GM19438 (cell line): ENCODE data around the gene ODAD4.

Experiments
- ATAC-seq: cut with Tn5 transposase; IDR thresholded peaks from one replicate; pipeline ENCODE4 v1.9.1; 2021; ENCODE audit warnings: low read depth; ENCODE audit not compliant: unreplicated experiment

Gene ODAD4, protein sequence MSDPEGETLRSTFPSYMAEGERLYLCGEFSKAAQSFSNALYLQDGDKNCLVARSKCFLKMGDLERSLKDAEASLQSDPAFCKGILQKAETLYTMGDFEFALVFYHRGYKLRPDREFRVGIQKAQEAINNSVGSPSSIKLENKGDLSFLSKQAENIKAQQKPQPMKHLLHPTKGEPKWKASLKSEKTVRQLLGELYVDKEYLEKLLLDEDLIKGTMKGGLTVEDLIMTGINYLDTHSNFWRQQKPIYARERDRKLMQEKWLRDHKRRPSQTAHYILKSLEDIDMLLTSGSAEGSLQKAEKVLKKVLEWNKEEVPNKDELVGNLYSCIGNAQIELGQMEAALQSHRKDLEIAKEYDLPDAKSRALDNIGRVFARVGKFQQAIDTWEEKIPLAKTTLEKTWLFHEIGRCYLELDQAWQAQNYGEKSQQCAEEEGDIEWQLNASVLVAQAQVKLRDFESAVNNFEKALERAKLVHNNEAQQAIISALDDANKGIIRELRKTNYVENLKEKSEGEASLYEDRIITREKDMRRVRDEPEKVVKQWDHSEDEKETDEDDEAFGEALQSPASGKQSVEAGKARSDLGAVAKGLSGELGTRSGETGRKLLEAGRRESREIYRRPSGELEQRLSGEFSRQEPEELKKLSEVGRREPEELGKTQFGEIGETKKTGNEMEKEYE

DNA sequence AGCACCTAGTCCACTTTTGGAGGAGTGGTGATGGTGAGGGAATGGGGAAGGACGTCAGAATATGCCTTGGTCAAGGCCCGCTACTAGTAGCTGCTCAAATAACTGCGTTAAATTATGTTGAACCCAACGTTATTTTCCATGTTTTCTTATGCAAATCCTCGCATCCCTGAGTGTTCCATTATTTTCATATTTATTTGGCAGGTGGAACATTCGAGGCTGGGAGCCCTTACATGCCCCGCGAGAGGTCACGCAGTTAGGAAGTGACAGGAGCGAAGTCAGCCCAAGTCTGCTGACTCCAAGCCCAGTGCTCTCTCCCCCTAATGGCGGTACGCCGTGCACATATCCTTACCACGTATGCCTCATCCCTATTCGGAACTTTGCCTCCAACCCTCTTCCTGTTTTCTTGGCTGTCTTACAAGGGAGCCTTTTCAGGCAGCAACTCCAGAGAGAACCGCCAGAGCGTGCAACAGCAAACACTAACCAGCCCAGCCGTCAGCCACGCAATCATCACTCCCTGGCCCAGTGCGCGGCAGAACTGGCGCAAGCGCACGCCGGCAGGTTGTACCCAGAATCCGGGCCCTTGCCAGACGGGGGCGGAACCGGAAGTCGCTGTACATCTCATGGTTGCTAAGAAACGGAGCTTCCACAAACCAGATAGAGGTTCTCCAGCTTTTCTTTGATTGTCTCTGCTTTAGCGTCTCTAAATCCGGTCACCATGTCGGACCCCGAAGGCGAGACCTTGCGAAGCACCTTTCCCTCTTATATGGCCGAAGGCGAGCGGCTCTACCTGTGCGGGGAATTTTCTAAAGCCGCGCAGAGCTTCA is at the start of gene ODAD4:
Gene ODAD4 (plus strand): TSS at position 609 of the 824 bp plus-strand sequence. CDS start 107 bp downstream, at position 716.
- ATAC-seq, result peak; percentile 94

DNA sequence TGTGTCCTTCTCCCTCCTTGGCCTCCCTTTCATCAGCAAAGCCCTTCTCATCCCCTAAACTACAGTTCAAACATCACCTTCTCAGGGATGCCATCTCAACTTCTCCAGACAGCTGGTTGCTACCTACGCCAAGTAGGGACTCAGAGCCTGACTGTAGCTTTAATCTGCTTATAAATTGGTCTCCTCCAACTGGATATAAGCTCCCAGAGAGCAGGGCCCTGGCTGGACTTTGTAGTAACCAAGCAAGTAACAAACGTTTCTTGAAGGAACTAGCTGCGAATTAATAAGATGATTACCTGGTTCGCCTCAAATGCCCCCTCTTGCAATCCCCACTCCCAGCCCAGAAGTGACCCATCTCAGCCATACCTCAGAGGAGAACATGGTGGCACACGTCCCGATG is 47.7 kb upstream of the ODAD4 start:
- ATAC-seq, result no peak

DNA sequence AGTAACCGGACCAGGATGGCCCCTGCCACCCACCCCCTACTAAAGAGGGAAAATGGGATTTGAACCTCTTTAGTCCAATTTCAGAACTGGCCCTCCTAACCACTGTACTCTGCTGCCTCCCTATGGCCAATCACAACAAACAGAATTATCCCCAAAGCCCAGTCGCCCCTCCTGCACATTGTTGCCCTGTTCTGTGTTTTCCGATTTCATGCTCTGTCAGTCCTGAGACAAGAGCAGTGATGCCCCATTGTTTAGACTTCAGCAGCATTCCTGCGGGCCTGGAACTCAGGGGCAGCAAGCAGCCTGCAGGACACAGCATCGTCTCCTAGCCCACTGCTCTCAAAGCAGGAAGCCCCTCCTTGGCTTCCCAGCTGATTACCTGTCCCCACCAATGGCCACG is 44.7 kb upstream of the ODAD4 start:
- ATAC-seq, result no peak

DNA sequence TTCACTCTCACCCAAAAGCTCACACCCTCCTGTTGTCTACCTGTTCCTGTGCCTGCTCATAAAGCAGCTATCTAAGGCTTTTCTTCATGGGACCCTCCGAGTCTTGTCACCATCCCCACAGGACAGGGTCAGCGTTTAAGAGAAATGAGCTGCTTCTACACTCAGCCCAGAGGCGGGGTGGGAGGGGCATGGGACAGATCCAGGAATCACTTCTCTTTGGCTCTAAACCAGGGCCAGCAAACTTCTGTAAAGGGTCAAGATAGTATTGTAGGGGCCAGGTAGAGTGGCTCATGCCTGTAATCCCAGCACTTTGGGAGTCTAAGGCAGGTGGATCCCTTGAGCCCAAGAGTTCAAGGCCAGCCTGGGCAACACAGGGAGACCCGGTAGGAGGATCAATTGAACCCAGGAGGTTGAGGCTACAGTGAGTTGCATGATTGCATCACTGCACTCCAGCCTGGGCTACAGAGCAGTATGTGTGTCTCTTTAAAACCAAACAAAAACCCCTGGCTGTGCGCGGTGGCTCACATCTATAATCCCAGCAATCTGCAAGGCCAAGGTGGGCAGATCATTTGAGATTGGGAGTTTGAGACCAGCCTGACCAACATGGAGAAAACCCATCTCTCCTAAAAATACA is 42.0 kb upstream of the ODAD4 start:
- no peak for ATAC-seq

DNA sequence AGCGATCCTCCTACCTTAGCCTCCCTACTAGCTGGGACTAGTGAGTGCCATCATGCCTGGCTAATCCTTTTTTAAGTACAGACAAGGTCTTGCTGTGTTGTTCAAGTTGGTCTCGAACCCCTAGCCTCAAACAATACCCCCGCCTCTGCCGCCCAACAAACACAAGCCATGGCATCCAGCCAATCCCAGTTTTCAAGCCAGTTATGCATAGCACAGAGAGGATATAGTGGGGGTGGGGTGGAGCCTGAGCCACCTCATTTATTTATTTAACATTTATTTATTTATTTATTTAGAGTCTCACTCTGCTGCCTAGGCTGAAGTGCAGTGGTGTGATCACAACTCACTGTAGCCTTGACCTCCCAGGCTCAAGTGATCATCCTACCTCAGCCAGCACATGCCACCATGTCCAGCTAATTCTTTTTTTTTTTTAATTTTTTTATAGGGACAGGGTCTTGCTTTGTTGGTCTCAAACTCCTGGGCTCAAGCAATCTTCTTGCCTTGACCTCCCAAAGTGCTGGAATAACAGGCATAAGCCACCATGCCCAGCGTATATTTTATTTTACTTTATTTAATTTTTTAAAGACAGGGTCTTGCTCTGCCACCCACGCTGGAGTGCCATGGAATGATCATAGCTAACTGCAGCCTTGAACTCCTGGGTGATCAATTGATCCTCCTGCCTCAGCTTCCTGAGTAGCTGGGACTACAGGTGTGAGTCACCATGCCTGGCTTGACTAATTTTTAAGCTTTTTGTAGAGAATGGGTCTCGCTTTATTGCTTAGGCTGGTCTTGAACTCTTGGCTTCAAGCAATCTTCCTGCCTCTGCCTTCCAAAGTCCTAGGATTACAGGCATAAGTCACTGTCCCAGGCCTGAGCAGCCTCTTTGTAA is 39.0 kb upstream of the ODAD4 start:
- no peak for ATAC-seq

DNA sequence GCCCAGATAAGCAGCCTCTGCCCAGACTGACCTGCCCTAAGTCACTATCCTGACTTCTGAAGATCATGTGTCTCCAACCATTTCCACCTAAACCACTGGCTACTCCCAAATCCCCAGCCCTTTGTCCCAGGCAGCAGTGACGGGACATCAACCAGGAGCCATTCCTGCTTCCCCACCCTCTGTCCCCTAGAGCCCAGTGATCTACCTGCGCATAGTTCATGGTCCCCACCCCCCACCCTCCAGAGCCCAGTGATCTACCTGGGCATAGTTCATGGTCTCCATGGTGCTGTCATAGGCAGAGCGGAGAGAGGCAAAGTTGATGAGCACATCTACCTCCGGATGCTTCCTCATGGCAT is 38.4 kb upstream of the ODAD4 start:
- ATAC-seq, result no peak

DNA sequence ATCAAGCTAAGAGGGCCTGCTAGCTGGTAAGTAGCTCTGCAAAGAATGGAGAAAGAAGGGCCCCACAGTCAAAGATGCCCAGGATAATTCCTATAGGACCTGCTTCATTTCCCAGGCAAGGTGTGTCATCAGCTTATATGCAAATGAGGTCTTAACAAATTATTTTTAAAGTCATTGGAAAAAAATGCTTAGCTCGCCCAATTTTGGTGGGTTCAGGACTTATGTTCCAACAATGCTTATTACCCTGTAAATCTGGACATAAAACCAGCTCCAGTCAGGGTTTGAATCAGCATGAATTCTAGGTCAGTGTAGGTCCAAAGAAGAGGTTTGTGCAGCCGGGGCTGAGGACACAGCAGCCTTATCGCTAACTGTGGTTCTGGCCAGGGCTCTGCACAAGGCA is 37.0 kb upstream of the ODAD4 start:
- ATAC-seq, result no peak

DNA sequence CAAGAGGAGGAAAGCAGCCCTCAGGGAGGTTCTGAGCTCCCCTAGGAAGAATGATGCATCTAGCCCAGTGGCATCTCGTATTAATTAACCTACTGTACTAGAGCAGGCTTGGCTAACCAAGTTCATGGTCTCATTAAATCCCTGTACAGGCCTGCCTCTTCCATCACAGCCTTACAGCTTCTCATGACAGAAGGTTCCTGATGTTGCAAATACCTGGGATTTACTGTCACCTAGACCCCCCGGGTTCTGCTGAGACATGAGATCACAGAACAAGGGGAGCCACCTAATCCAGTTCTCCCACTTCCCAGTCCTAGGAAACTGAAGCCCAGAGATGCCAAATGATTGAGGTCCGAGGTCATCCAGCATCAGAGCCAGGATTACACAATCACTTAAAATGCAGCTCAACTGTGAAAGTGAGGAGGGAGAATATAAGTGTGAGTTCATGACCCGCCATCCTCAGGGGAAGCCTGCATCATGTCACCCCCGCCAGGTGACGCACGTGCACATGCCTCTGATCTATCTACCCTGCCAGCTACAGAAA is 35.6 kb upstream of the ODAD4 start:
- no peak for ATAC-seq

DNA sequence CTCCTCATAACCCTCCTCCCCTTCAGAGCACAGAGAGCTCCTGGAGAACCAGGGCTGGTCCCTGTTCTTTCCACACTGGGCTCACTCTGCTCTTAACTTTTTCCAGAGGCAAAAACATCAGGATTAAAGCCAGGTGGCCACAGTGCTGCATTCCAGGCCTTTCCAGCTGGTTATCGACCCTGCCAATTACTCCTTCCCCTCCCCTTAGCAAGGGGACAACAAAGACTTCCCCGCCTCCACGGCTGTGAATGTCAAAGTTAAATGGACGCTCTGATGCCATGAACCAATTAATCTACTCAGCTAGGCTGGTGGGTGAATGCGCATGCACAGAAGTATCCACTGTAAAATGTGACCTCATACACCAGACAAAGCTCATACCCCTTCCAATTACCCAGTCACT is 34.8 kb upstream of the ODAD4 start:
- no peak for ATAC-seq

DNA sequence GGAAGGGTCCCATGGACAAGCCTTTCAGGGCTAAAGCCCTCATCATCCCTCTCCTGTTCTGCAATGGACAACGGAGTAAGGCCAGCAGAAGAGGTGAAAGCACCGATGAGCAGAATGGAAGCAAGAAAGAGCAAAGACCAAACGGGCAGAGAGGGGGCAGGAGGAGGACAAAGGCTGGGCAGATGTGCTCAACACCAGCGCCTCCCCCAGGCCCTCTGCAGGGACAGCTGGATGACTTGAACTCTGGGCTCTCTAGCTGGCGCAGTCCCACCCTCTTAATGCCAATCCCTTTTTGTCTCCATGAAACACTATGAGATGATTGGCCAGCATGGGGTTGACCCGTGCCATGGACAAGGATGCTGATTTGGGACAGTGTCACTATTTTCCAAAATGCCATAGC is 33.7 kb upstream of the ODAD4 start:
- ATAC-seq, result no peak

DNA sequence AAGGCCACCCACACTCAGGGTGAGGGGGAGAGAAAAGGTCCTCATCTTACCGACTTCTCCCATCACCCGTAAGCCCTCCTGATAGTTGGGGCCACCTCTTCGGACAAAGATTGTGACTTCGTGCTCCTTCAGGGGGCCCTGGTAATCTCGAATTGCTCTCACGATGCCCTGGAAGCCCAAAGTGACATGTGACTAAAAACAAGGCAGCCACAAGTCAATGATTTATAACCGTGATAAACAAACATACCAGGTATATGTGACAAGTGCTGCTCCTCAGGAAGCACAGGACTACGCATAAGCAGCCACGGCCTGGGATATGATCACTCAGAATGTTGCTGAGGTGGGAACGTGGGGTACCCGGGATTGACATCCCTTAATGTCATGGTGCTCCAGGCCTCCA is 28.8 kb upstream of the ODAD4 start:
- no peak for ATAC-seq

DNA sequence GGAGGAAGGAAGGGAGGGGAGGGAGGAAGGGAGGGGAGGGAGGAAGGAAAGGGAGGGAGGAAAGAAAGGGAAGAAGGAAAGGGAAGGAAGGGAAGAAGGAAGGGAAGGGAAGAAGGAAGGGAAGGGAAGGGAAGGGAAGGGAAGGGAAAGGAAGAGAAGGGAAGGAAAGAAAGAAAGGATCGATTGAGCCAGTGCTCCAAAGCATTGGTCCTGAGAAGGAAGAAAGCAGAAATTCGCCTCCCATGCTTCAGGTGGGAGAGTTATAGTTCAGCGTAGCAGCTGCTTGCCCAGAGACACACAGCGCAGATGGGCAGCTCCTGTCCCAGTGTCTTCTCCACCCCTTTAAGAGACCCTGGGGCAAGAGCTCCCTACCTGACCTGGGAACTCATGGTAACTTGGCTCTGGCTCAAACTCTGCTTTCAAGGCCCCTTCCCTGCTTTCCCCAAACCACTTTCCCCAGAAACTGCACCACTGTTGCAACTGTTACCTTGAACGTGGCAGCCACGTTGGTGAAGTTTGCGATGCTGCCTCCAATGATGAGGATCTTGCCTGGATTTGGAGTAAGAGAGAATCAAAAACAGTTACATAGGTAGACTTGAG is 26.1 kb upstream of the ODAD4 start:
- ATAC-seq, result no peak

DNA sequence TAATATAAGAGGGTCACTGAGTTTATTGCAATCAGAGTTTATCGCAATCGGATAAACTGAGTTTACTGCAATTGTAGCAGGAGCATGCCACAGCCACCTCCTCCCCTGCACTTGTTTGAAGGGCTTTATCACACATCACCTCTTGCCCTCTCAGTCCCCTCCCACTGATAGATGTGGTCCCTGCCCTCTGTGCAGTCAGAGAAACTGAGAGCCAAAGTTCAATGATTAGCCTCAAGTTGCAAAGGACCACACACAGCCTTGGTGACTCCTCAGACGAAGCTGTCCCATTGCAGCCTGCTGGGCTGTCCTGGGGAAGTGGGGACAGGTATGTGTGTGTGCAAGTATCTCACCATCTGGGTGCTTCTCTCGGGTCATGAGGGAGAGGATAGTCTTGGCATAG is 25.2 kb upstream of the ODAD4 start:
- ATAC-seq, result no peak

DNA sequence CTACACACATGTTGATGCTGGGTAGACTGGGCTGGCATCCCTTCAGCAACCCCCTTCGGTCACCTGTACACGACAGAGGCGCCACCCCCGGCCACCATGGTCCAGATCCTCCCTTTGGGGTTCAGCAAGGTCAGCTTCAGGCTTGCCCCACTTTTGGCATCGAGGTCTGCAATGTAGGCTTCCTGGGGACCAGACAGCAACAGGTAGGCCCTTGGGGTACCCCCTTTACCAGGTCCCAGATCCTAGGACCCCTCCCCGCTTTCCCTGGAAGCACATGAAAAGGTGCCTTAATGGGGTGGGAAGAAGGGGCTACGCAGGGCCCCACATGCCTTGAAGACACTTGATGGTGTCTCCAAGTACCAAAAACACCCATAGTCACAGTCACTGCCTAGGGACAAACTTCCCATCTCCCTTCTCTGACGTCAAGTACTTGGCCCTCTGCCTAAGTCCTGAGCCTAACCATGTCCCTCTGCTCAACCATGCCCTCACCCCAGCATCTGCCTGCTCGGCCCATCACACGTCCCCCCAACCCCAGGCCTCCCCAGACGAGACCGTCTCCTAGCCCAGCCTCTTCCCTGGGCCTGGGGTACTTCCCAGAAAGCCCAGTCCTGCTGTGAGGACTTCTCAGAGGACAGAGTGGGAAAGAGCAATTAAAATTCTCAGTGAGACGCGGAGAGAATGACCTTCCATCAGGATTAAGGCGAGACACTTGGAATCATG is 23.8 kb upstream of the ODAD4 start:
- ATAC-seq, result no peak

DNA sequence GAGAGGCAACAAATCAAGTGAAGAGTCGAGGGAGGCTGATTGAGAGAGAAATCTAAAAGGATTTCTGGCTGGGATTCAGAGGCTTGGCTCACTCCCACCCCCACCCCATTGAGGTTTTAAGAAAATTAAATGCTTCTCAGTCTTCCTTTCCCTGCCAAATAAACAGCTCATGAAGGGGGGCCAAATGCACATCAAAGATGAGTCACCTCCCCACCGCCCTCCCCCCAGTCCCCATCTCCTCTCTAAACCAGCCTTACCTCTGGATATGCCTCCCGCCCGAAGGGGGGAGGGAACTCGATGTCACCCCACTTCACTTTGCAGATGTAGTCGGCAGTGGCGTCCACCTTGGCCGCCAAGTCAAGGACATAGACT is 23.2 kb upstream of the ODAD4 start:
- no peak for ATAC-seq

DNA sequence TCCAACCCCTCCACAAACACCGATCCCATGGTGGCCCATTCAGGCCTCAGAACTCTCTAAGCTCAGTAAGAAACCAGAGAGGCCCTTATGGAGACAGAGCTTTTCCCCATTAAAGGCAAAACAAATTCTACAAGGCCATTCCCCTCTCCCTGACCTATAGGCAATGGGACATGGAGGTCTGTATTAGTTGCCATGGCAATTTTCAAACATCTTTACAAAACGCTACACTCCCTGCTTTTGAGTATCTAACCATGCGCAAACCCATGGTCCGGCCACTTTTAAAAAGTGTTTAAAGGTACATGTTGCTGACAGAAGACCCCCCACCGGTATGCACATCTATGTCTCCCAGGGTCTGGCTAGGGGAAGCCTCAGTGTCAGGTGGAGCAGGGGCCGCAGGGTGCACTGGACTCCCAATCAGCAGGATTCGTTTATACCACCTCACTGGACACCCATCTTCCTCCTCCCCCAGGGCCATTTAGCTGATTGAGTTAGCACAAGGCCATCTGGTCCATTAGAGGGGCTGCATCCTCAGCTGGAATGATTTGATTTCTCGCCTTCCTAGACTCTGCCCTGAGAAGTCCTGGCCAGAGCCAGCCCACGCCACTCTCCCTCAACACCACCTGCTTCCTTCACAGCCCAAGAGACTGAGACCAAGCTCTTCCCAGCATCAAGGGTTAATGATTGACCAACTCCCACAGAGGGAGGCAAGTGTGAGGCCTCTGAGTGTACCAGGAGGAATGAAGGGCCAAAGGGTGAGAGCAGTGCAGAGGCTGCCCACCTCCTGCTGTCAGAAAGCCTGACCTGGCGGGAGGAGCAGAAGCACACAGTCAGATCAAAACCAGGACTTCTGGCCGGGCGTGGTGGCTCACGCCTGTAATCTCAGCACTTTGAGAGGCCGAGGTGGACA is 22.5 kb upstream of the ODAD4 start:
- ATAC-seq, result no peak

DNA sequence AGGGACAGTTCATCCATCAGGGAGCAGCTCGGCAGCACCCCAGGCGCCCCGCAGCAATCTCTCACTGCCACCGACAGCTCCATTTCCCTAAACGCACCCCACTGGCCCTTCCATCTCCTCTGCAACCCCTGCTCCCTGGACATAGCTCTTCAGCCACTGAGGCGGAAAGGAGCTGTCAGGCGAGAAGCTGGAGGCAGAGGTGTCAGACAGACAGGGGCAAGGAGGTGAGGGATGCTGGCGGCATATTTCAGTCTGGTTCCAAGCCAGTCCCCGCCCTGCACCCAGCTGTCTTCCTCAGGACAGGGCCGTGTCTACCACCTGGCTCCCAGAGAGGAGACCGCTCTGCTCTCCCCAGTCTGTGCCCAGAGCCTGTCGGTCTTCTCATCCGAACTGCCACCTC is 21.3 kb upstream of the ODAD4 start:
- ATAC-seq, result no peak
